ENCODE measurements around the gene PLA2G3. TPM values are rescaled to one million over a fixed set of nuclear protein-coding genes. Genes with fewer than 3 reads are reported as not detected.
A peak's percentile ranks its signal among the peaks of the same experiment; 100 is the strongest.

The PLA2G3 gene, protein sequence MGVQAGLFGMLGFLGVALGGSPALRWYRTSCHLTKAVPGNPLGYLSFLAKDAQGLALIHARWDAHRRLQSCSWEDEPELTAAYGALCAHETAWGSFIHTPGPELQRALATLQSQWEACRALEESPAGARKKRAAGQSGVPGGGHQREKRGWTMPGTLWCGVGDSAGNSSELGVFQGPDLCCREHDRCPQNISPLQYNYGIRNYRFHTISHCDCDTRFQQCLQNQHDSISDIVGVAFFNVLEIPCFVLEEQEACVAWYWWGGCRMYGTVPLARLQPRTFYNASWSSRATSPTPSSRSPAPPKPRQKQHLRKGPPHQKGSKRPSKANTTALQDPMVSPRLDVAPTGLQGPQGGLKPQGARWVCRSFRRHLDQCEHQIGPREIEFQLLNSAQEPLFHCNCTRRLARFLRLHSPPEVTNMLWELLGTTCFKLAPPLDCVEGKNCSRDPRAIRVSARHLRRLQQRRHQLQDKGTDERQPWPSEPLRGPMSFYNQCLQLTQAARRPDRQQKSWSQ
- 0.22 TPM in 1 of 2 replicates, not detected in the other for total RNA-seq

GRCh38 chr22:31139866-31140716 is at the start of gene PLA2G3:
Gene PLA2G3, minus strand, starts transcription at chr22:31140508. Its CDS starts 154 bp downstream, at chr22:31140354.

DNA sequence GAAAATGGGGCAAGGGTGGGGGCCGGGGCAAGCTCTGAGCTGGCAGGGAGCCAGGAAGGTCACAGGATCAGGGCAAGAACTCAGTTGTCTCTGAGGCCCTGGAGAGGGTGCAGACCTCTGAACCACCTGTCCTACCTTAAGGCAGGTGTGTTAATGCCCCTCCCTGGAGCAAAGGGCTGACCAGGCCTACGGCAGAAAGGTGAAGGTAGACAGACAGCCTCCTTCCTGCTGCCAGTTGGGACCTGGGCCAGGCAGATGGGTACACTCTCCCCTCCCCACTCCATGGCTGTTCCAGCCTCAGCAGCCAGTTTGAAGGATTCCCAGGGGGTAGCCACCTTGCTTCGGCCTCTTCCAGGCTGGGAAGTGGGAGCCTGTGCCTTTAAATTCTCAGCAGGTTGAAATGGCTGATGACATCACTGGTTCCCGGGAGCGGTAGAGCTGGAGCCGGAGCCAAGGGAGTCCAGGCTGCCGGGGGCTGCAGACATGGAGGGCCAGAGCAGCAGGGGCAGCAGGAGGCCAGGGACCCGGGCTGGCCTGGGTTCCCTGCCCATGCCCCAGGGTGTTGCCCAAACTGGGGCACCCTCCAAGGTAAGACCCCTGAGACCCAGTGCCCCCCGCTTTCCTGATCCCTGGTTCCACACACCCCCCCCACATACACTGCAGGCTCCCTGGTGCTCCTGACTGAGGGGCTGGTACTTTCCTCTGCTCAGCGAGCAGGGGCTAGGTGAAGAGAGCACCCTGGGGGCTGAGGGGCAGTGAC is 17.6 kb downstream of the PLA2G3 start, which contains the start of gene INPP5J:
TSS of gene INPP5J (plus strand) at position 435 of the 760 bp plus-strand sequence. CDS start at position 484, 49 bp downstream.

DNA sequence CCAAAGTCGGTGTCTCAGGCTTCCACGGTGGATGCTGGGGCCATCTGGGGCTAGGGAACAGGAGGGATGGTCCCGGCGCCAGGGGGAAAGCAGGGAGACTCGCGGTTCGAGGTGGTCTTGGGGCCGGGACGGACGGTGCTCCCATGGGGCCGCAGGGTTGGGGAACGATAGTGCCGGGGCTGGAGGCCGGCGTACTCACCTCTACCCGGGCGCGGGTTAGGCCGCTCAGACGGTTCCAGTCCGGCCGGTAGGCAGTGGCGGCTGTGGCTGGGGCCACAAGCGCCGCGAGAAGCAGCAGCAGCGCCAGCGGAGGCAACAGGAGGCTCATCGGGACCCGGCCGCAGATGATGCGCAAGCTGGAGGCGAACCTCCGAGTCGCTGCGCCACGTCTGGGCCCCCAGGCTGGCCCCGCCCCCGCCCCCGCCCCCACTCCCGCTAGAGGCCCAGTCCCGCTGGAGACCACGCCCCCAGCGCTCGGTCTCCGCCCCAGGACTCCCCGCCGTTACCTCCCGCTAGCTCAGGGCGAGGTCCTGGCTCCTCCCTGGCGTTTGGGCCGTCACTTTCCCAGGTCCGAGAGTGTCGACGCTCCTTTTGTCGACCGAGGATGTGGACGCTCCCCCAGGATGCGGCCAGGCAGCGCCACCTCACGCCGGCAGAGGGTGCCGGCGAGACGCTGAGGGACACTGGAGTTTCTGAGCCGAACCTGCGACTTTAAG is 33.0 kb downstream of the PLA2G3 start, which contains the start of gene SELENOM:
TSS of gene SELENOM (minus strand) at position 391 of the 716 bp plus-strand sequence. CDS start at position 328, 63 bp downstream.

Small RNA genes lying within 50 kb of the gene (small RNA-seq; reads per million reads assigned to genes)
- 3.4 reads per million, percentile 81 among the genes with 10 or more reads in this experiment for gene MIR3928 (ENCODE audit: low replicate concordance)

Other genes with a start within 250 kb of the PLA2G3 start
- gene MORC2, start 171.7 kb downstream of the PLA2G3 start, total RNA-seq = 20.5 and 21.9 TPM in 2 replicates
- gene TUG1, start 171.2 kb downstream of the PLA2G3 start, total RNA-seq = 57.8 and 76.6 TPM in 2 replicates
- 29.5 and 257 TPM in 2 replicates for gene SMTN, start 59.2 kb downstream of the PLA2G3 start, total RNA-seq
- 116 and 256 TPM in 2 replicates for gene SELENOM, start 32.9 kb downstream of the PLA2G3 start, total RNA-seq
- gene INPP5J, start 17.5 kb downstream of the PLA2G3 start, total RNA-seq = 0.14 and 0.66 TPM in 2 replicates
- gene RNF185, start 19.7 kb upstream of the PLA2G3 start, total RNA-seq = 36.9 and 41.8 TPM in 2 replicates
- 36.2 and 37.0 TPM in 2 replicates for gene LIMK2, start 71.8 kb upstream of the PLA2G3 start, total RNA-seq
- 9.0 and 38.7 TPM in 2 replicates for gene PIK3IP1, start 152.0 kb upstream of the PLA2G3 start, total RNA-seq
- gene PATZ1, start 205.8 kb upstream of the PLA2G3 start, total RNA-seq = 14.2 and 25.3 TPM in 2 replicates